ENCODE data around the gene CD177. TPM values are rescaled to one million over a fixed set of nuclear protein-coding genes. Genes with fewer than 3 reads are reported as not detected.
"Not testable (repeated sequence)": the region's sequence is repeated elsewhere in the genome, so short reads cannot be mapped to it uniquely, and the experiment has no call there.

The CD177 gene, protein sequence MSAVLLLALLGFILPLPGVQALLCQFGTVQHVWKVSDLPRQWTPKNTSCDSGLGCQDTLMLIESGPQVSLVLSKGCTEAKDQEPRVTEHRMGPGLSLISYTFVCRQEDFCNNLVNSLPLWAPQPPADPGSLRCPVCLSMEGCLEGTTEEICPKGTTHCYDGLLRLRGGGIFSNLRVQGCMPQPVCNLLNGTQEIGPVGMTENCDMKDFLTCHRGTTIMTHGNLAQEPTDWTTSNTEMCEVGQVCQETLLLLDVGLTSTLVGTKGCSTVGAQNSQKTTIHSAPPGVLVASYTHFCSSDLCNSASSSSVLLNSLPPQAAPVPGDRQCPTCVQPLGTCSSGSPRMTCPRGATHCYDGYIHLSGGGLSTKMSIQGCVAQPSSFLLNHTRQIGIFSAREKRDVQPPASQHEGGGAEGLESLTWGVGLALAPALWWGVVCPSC
- 1 to 10 TPM in 1 of 12 donors, under 1 TPM in 8, not detected in 3; 0.14 to 1.1 (median 0.30) TPM for polyA plus RNA-seq (ENCODE audit: insufficient read length in 12 of 12)
- long read RNA-seq, donor 1, result 0 reads
- long read RNA-seq, donor 2, result 0 reads
- long read RNA-seq, donor 3, result 0 reads
- long read RNA-seq, donor 4, result 0 reads
- long read RNA-seq, donor 5, result 0 reads
- long read RNA-seq, donor 6, result 0 reads
- long read RNA-seq, donor 7, result 0 reads
- long read RNA-seq, donor 8, result 0 reads
- long read RNA-seq, donor 9, result 0 reads
- long read RNA-seq, donor 10, result 0 reads
- long read RNA-seq, donor 11, result 0 reads

DNA sequence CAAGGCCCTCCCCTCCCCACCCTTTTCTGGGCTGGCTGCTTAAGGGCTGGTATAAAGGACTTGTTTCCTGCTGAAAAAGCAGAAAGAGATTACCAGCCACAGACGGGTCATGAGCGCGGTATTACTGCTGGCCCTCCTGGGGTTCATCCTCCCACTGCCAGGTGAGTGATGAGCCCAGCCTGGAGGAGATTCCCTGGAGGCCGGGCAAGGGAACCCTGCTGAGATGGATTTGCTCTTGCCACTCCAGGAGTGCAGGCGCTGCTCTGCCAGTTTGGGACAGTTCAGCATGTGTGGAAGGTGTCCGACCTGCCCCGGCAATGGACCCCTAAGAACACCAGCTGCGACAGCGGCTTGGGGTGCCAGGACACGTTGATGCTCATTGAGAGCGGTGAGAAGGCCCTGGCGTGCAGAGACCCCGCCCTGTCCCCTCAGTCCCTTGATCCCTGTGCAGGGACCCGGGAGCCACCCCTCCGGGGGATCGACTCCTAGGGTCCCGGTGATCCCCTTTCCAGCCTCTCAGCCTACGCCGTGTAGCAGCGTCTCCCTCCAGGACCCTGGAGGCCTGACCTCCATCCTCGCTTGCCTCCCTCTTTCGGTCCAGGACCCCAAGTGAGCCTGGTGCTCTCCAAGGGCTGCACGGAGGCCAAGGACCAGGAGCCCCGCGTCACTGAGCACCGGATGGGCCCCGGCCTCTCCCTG, at the start of gene CD177:
CD177 (plus strand) TSS at position 81 of the 699 bp plus-strand sequence; CDS start at position 110, 29 bp downstream.
- no peak for DNase-seq

DNA sequence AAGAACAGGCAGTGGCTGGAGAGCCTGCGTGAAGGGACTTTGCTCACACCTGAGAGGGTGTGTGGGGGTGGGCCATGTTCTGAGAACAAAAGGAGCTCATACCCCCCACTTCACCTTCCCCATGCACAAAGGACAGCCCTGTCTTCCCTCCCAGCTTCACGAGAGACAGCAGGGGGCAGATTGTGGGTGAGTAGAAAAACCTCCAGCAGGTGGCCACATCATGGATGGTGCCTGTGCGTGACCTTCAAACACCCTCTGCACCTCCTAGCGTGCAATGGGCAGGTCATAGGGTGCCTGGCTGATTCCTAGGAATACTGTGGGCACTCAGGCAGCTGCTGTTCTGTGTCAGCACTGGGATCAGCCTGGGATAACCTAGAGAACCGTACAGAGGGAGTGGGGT, 47.8 kb upstream of the CD177 start:
- DNase-seq, result no peak

DNA sequence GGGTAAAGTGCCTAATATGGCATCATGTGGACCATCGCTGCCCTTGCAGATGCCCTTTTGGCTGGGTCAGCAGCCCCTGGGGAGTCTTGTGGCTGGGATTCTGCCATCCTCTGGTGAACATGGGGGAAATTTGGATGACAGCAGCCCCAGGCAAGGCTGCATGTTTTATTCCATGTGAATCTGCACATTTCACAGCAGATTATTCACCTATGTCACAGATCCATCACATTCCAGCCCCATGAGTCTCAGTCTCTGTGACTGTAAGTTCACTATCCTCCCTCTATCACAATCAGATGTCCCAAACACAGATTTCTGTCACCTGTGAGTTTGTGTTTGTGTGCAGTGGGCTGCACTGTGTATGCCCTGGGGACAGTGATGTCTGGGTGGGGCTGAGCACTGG, 47.4 kb upstream of the CD177 start:
- no peak for DNase-seq

DNA sequence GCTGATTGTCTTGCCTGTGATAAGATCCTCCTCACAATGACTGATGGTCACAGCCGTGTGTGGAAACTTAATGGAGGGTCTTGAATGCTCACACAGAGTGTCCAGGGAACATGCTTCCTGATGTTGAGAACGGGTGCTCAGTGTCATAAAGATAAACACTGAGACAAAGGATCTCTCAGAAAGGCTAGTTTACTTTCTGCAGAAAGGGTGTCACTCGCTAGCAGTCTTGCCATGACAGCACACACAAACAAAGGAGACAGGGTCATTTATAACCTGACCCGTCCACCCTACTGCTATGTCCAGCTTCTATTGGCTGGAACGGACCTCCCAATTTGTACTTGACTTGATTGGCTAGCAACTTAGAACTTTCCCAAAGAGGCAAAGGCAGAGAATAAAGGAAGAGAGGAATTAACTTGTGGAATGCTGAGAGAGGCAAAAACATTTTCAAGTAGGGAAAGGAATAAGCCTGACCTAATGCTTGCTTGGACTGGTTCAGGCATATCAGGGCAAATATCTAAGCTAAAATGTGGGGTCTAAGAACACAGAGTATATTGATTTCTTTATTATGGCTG, 45.2 kb upstream of the CD177 start:
- no peak for DNase-seq

DNA sequence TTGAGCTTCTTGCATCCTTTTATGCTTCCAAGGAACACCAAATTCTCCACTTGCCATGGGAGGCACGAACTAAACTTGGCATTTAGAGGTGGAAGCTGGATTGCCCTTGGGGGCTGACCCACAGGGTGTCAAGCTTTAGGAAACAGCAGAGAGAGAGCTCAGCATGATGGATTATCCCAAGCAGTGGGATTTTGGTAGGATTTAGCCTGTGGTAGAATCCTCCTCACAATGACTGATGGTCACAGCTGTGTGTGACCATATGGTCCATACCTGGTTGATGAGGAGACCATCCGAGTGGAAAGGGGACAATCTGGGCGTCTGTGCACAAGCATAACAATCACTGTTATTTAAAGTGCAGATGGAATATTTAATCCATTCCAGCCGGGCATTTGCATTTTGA, 44.0 kb upstream of the CD177 start:
- DNase-seq, result no peak

DNA sequence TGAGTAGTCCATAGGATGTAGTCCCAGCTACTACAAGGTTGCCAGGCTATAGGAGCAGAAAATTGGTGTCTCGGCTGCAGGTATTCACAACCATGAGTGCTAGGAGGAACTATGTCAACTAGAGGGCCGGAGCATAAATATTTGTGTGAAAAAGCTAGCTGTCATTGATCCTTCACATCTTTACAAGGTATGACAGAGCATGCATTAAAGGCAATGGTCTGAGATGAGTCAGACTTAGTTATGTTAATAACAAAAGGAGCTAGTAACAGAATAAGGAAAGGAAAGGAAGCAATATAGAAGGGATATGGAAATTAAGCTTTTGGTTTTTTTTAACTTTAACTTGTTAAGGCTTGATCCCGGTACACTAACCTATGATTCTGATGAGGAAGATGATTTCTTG, 43.3 kb upstream of the CD177 start:
- no peak for DNase-seq

DNA sequence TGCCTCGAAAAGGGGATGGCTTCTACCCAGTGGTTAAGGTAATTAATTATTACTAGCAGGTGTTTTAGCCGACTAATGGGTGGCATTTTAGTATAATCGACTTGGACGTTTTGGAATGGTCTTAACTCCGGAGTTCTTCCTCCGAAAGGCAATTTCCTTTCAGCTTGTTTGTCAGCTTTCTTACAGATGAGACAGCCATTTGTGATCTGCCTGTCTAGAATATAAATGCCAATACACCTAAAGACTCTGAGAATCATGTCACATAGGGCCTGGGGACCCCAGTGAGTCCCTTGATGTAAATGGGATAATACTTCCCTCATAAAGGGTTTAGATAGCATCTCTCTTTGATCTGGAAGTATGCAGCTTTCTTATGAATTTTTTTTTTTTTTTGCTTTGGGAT, 42.2 kb upstream of the CD177 start:
- DNase-seq, result no peak

DNA sequence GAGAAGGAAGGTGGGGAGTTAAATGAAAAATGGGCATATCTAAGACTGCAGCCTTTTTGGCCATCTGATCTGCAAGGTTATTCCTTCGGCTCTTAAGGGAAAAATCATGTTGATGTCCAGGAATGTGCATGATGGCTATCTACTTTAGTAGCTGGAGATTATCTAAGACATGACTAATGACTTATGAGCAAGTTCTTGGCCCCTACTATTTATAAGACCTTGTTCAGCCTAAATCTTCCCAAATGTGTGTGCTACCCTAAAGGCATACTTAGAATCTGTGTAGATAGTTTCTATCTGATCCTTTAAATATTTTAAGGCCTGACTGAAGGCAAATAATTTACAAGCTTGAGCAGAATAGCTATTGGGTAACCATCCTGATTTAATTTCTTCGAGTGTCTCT, 41.8 kb upstream of the CD177 start:
- DNase-seq, result no peak

DNA sequence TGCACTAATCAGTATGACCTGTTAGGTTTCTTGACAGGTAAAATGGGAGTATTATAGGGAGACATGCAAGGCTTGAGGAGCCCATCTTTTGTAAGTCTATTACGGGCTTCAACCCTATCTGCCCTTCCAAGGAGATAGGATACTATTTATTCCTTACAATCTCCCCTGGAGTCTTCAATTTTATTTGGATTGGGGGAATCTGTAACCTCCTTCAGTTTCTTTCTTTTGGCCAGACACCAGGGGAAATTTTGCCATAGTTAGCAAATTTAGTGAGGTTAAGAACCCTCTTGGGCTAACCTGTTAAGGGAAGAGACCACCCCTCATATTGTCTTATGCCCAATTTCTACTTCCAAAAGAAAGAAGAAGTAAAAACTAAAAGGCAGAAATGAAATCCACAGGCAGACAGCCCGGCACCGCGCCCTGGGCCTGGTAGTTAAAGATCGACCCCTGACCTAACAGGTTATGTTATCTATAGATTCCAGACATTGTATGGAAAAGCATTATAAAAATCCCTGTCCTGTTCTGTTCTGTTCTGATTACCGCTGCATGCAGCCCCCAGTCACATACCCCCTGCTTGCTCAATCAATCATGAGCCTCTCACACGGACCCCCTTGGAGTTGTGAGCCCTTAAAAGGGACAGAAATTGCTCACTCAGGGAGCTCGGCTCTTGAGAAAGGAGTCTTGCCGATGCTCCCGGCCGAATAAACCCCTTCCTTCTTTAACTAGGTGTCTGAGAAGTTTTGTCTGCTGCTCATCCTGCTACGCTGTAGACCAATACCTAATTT, 39.6 kb upstream of the CD177 start:
- no peak for DNase-seq

DNA sequence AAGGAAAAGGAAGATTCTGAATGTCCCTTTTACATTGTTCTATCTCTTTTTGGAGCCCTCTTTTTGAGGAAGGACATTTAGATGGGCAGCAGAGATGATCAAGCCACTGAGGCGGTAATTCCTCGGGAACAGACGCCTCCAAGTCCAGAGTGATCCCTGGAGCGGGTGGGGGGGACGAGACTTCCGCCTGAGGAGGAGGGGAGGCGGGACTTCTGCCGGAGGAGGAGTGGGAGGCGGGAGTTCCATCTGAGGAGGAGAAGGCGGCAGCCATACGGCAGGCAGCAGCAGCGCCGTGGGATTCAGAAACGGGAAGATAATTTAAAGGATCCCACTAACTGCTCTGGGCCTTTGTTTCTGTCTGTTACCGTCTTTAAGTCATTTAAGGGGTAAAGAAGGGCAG, 37.6 kb upstream of the CD177 start:
- no peak for DNase-seq

DNA sequence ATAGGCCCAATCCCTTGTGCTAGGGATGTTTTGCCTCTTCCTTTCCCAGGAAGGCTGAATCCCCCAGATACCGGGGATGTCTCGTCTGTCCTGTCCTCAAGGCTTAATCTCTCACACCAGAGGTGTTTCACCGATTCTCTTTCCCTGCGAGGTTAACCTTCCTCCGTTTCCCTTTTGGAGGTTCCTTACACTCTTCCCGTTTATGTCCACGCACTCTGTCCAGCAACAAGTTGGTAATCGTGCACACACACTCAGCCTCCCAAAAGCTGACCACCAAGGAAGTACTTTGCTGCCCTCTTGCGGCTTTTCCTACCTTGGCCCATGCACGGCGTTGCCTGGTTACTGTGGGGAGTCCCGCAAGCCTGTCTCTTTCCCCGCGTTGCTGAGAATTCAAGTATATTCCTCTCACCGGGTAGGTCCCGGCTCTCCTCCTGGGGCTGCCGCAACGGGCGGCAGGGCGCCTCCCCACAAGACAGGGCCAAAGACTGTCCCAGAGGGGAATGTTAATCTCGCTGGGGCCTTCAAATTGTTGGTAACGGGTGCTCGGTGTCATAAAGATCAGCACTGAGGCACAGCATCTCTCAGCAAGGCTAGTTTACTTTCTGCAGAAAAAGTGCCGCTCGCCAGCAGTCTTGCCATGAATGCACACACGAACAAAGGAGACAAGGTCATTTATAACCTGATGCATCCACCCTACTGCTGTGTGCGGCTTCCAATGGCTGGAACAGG, 36.7 kb upstream of the CD177 start:
- DNase-seq, result no peak

DNA sequence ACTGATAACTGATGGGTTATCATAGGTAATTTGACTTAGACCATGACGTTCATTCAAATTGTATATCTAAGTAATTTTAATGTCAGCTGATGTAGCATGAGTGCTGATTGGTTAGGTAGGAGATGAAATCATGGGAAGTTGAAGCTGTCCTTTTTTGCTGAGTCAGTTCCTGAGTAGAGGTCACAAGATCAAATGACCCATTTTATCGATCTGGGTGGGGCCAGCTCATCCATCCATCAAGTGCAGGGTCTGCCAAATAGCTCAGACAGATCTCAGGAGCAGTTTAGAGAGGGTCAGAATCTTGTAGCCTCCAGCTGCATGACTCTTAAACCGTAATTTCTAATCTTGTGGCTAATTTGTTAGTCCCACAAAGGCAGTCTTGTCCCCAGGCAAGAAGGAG, 35.3 kb upstream of the CD177 start:
- DNase-seq, result no peak

DNA sequence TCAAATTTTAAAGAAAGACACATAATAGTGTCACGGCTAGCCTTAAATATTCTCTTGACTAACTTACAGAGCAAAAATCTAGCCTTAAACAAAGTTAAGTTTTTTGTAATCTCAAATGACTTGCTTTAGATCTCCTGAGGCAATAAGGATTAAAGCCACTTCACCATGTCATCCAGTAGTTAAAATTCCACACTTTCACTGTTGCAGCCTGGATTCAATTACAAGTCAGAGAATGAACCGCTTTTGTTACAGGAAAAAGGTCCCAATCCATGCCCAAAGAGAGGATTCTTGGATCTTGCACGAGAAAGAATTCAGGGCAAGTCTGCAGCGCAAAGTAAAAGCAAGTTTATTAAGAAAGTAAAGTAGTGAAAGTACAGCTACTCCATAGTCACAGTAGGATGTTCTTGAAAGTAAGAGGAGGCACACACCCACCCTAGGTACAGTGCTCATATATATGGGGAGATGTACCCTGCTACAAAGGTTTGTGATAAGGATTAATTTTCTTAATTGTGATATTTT, 34.6 kb upstream of the CD177 start:
- no peak for DNase-seq

DNA sequence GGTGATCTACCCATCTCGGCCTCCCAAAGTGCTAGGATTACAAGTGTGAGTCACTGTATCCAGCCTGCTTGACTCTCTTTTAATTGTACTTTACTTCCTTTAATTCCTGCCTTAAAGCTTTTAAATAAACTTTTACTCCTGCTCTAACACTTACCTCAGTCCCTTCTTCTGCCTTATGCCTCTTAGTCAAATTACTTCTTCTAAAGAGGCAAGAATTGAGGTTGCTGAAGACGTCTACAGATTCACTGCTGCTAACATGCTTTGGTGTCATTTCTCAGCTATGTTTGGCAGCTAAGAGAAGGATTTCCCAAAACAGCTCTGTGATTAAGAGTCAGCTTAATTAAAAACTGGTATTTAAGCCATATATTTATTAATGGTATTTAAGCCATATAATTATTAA, 32.9 kb upstream of the CD177 start:
- no peak for DNase-seq

DNA sequence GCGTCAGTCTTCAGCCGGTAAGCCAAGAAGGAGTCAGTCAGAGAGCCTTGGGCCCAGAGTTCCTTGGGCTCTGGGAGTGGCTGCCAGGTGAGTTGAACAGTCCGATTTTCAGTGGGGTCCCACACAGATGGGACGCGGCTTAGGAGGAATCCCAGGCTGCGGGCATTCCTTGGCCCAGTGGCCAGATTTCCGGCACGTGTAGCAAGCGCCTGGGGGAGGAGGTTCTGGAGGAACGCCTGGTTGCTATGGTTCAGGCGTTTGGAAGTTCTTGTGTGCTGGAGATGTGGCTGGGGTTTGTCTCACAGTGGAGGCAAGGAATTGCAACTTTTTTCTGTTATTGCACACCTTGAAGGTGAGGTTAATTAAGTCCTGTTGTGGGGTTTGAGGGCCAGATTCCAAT, 26.7 kb upstream of the CD177 start:
- not testable (repeated sequence) for DNase-seq

DNA sequence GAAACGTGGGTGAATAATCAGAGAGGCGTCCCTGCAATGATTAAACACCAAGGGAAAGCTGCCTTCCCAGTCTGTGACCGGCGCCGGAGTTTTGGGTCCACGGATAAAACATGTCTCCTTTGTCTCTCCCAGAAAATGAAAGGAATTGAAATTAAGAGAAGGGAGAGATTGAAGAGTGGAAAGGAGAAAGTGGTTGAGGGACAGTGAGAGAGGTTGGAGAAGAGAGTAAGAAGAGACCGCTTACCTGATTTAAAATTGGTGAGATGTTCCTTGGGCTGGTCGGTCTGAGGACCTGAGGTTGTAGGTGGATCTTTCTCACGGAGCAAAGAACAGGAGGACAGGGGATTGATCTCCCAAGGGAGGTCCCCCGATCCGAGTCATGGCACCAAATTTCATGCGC, 24.9 kb upstream of the CD177 start:
- DNase-seq, result not testable (repeated sequence)

DNA sequence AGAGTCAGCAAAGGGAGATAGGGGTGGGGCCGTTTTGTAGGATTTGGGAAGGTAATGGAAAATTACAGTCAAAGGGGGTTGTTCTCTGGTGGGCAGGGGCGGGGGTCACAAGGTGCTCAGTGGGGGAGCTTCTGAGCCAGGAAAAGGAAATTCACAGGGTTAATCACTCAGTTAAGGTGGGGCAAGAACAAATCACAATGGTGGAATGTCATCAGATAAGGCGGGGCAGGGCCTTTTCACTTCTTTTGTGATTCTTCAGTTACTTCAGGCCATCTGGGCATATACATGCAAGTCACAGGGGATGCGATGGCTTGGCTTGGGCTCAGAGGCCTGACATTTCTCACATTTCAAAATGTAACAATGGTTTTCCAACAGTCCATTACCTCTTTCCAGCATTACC, 24.4 kb upstream of the CD177 start:
- not testable (repeated sequence) for DNase-seq

DNA sequence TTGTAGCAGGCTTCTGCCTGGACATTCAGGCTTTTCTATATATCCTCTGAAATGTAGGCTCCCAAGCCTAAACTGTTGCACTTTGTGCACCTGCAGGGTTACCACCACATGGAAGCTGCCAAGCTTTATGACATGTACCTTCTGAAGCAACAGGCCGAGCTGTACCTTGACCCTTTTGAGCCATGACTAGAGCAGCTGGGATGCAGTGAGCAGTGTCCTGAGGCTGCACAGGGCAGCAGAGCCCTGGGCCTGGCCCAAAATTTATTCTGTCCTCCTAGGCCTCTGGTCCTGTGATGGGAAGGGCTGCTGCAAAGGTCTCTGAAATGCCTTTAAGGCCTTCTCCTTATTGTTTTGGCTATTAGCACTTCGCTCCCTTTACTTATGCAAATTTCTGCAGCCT, 23.5 kb upstream of the CD177 start:
- DNase-seq, result no peak

DNA sequence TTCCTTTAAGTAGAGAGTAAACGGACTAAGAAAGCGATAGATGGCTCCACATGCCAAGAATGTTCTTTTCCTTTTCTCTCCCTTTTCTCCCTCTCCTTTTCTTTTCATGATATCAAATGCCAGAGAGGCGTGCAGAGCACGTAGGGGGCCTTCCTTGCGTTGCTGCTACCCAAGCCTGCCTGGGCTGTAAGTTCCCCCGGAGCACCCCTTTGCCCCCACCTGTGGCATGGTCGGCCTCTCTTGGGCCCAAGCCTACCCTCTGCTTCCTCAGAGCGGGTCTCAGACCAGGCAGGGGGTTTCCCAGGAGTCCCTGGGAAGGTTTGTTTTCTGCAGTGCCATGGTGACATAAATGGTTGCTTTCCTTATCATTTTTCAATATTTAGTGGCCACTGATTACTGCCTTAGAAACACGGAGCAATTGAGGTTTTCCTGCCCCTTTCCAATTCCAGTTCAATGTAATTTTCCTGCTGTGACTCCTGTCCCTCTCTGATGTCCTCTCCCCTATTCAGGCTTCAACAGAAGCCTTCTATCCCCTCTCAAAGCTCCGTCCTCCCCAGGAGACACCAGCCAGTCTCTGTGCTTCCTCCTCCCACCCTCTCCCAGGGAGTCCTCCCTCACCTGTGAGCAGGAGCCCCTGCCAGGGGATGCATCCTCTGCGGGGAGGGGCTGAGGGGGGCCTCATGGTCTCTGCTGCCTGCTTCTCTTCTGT, 22.6 kb upstream of the CD177 start:
- no peak for DNase-seq

DNA sequence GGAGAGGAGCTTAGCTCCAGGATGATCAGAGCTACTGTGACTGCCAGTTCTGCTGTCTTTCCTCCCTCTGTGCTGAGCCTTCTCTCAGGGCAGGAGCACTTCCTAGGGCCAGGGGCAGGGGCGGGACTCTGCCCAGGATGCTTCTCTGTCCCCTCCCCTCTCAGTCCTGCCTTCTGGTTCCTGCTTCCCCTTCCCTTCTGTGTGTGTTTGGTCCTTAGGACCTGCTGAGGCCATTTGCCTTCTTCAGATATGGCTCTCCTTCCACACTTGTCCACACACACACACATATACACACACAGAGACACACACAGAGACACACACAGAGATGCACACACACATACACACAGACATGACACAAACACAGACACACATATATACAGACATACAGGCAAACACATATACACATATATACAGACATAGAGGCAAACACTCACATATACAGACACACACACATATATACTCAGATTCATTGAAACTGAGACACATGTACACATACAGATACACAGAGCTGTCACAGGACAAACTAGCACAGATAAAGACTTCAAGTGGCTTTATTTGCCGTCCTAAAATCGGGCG, 22.0 kb upstream of the CD177 start:
- DNase-seq, result no peak
